Measurements from ENCODE around the gene SELENOH. TPM values are rescaled to one million over a fixed set of nuclear protein-coding genes. Genes with fewer than 3 reads are reported as not detected.

SELENOH gene
- total and polyA plus RNA-seq, 2 of the 8 experiments (the other 6 are each of a cell fraction or from before 2014, with no cell fraction given): 243 to 264 TPM

GRCh38 chr11:57751176-57751575, 9.9 kb downstream of the SELENOH start:
- Histone ChIP-seq H3K56ac (replicated peaks; ENCODE audit: insufficient read length, low read depth, low read length) (no peak overlapping the region), H3K4me3 (ENCODE audit: extremely low read depth in 1 of 4, insufficient read depth in 2 of 4, low read depth in 3 of 4, low read length in 4 of 4) (no peak overlapping the region), H3K27ac (ENCODE audit: low read depth, low read length) (no peak overlapping the region), H2BK20ac (ENCODE audit: low read length) (no peak overlapping the region), H2AFZ (ENCODE audit: low read length) (no peak overlapping the region), H3K36me3 (ENCODE audit: control insufficient read depth in 2 of 4, insufficient read depth in 4 of 4, low read length in 3 of 4) (no peaks in the 10 kb centered on the region), H4K20me1 (replicated peaks in 1 of 2; ENCODE audit: control insufficient read depth in 1 of 2, insufficient read depth in 2 of 2, low read length in 2 of 2) (no peaks in the 10 kb centered on the region), H3K79me1 (ENCODE audit: low read depth, low read length) (no peaks in the 10 kb centered on the region), H2BK15ac (ENCODE audit: low read length) (no peak overlapping the region), H3K27me3 (replicated peaks in 1 of 4; ENCODE audit: control insufficient read depth in 3 of 4, extremely low read depth in 1 of 4, insufficient read depth in 3 of 4, low read length in 3 of 4) (no peaks in the 10 kb centered on the region), H3K79me2 (ENCODE audit: control insufficient read depth in 1 of 2, insufficient read depth in 2 of 2, low read length in 2 of 2) (no peaks in the 10 kb centered on the region), H4K91ac (replicated peaks; ENCODE audit: insufficient read length, low read length) (no peak overlapping the region), H2BK120ac (replicated peaks; ENCODE audit: low read depth, low read length) (no peak overlapping the region), H2BK12ac (ENCODE audit: low read depth, low read length) (no peak overlapping the region), H3K18ac (ENCODE audit: extremely low read depth, low read length) (no peak overlapping the region), H3K9ac (replicated peaks in 1 of 4; ENCODE audit: extremely low read depth in 1 of 4, low read depth in 3 of 4, low read length in 3 of 4) (no peak overlapping the region), H2AK5ac (ENCODE audit: low read depth, low read length) (no peak overlapping the region), H3K4ac (replicated peaks; ENCODE audit: insufficient read length, low read depth, low read length) (no peak overlapping the region), H4K8ac (ENCODE audit: extremely low read depth, insufficient read depth, low read length) (no peak overlapping the region), H3K23ac (ENCODE audit: insufficient read length) (no peak overlapping the region), H3K9me3 (ENCODE audit: insufficient read depth in 2 of 2, low read depth in 1 of 2, low read length in 1 of 2) (no peaks in the 10 kb centered on the region), H4K5ac (ENCODE audit: insufficient read length, low read depth, low read length) (no peak overlapping the region), H3K4me1 (replicated peaks in 1 of 4; ENCODE audit: control insufficient read depth in 3 of 4, insufficient read depth in 4 of 4, low read length in 3 of 4) (no peaks in the 10 kb centered on the region; a peak in 1 of 7 replicates), H3K4me2 (ENCODE audit: insufficient read depth in 1 of 2, low read depth in 2 of 2, low read length in 2 of 2) (no peak overlapping the region), H3K14ac (ENCODE audit: insufficient read length) (no peak overlapping the region), H2BK5ac (ENCODE audit: low read depth, low read length) (no peak overlapping the region), H3K23me2 (ENCODE audit: low read depth, low read length) (no peaks in the 10 kb centered on the region)
- DNase-seq (ENCODE audit: low read depth in 1 of 2, low spot score in 2 of 2): no peak
- ChIA-PET POLR2A (ENCODE audit: partially characterized antibody) (interaction anchor here (0.5 to 2.7 kb wide), 10 partner anchors 9 to 762 kb away, joined by 3 to 22 read pairs (median 4); partner anchors contain the start of genes CTNND1 and SELENOH), CTCF (ENCODE audit: partially characterized antibody) (interaction anchor here (0.9 to 12.1 kb wide), 26 partner anchors 9 to 309 kb away, joined by 3 to 182 read pairs (median 4); partner anchors contain the start of genes CTNND1 and SELENOH)
- TF ChIP-seq BACH1 (IDR thresholded peaks at IDR 0.05; ENCODE audit: low read length) (no peak), KDM5A (IDR thresholded peaks at IDR 0.05; ENCODE audit: low read length) (no peak), EP300 (IDR thresholded peaks at IDR 0.05; ENCODE audit: borderline replicate concordance in 1 of 2, low read depth in 2 of 2, low read length in 2 of 2) (no peak), TBP (IDR thresholded peaks at IDR 0.05; ENCODE audit: low read depth, low read length) (no peak), POU5F1 (IDR thresholded peaks at IDR 0.05; ENCODE audit: low read depth, low read length) (no peak), JUN (IDR thresholded peaks at IDR 0.05; ENCODE audit: low read depth, low read length) (no peak), HDAC6 (IDR thresholded peaks at IDR 0.05; ENCODE audit: low read depth, low read length) (no peak), E2F6 (IDR thresholded peaks at IDR 0.05) (no peak), CREB1 (IDR thresholded peaks at IDR 0.05) (no peak)
- FAIRE-seq: no peak
